CD4-positive, alpha-beta T cell (primary cell): ENCODE results near the gene ABLIM2. TPM values are rescaled to one million over a fixed set of nuclear protein-coding genes. Genes with fewer than 3 reads are reported as not detected.

Experiments
- ATAC-seq: fragments of 200-7000 bp; cut with Tn5 transposase; one replicate; pipeline ENCODE4 v1.10.0; 2022; ENCODE audit warnings: mild to moderate bottlenecking; ENCODE audit not compliant: poor library complexity
- CTCF ChIA-PET: fragments of 350-600 bp; sonication (Branson Sonifier 250); formaldehyde crosslinking; loops from one replicate; lab custom pipeline; 2021; ENCODE audit warnings: antibody characterized with exemption, inconsistent platforms; lab: Charles Lee
- POLR2A ChIA-PET: fragments of 350-600 bp; sonication (Branson Sonifier 250); formaldehyde crosslinking; loops from one replicate; lab custom pipeline; 2021; ENCODE audit warnings: antibody characterized with exemption, inconsistent platforms; lab: Charles Lee
- DNase-seq, 14 experiments: peaks; one replicate each; pipeline ENCODE4 v3.0.0-alpha.2; 2013 to 2020; ENCODE audit warnings: mixed read lengths in 2 of 14
- H3K27ac ChIP-seq, 2 donors: one replicate each; pipeline versions ENCODE4 v1.5.1 to v1.7.0; 2013; ENCODE audit warnings: low read length in 2 of 2, low read depth in 1 of 2, mild to moderate bottlenecking in 1 of 2
- H3K27me3 ChIP-seq, 2 experiments: 1 replicate in 1 of 2; 2 replicates in 1 of 2; pipeline versions ENCODE4 v1.6.1 to v1.7.0; 2013; ENCODE audit warnings: low read length in 2 of 2, control low read depth in 1 of 2, mild to moderate bottlenecking in 1 of 2, moderate library complexity in 1 of 2; ENCODE audit not compliant: insufficient read depth in 2 of 2, control insufficient read depth in 1 of 2
- H3K36me3 ChIP-seq: one replicate; pipeline ENCODE4 v1.6.1; 2013; ENCODE audit warnings: low read length, control low read depth; ENCODE audit not compliant: insufficient read depth
- H3K4me1 ChIP-seq: one replicate; pipeline ENCODE4 v1.6.1; 2013; ENCODE audit warnings: low read length, control low read depth; ENCODE audit not compliant: insufficient read depth
- H3K4me3 ChIP-seq: one replicate; pipeline ENCODE4 v1.5.1; 2013; ENCODE audit warnings: mild to moderate bottlenecking, low read length, moderate library complexity
- H3K9me3 ChIP-seq, 2 experiments: 1 replicate in 1 of 2; 2 replicates in 1 of 2; pipeline versions ENCODE4 v1.6.1 to v1.7.0; 2013; ENCODE audit warnings: low read length in 2 of 2, mild to moderate bottlenecking in 2 of 2, control low read depth in 1 of 2, moderate library complexity in 1 of 2; ENCODE audit not compliant: control insufficient read depth in 1 of 2, insufficient read depth in 1 of 2
- H3K27ac Mint-ChIP-seq: one replicate; pipeline ENCODE4 v1.8.0; 2020; ENCODE audit warnings: mixed read lengths
- H3K27me3 Mint-ChIP-seq: one replicate; pipeline ENCODE4 v1.8.0; 2021; ENCODE audit warnings: mixed read lengths
- H3K36me3 Mint-ChIP-seq: one replicate; pipeline ENCODE4 v1.8.0; 2021; ENCODE audit warnings: low read depth, mixed read lengths
- H3K4me1 Mint-ChIP-seq: one replicate; pipeline ENCODE4 v1.8.0; 2021; ENCODE audit warnings: low read depth, mixed read lengths
- H3K4me3 Mint-ChIP-seq: one replicate; pipeline ENCODE4 v1.8.0; 2020; ENCODE audit warnings: mild to moderate bottlenecking, mixed read lengths
- H3K9me3 Mint-ChIP-seq: one replicate; pipeline ENCODE4 v1.8.0; 2020; ENCODE audit warnings: mixed read lengths
- intact Hi-C, 2 experiments: fragments of 100-400 bp; cut with DNase I in 1 of 2; cut with micrococcal nuclease in 1 of 2; formaldehyde crosslinking; loops; one replicate each; pipeline versions ENCODE4 v1.15.1 to v1.9.0; 2023 to 2025; cut with DNase I, micrococcal nuclease
- total RNA-seq, 174 experiments: library from RNA in 2 of 174; stranded (reverse) in 2 of 174; gene quantifications; one replicate each; pipeline ENCODE4 v1.2.3 and lab custom pipeline; 2021 to 2026
- TF ChIP-seq, protein P1 (sequence below): fragments of 200-600 bp; IDR thresholded peaks from one replicate; pipeline ENCODE4 v1.8.0; 2022; ENCODE audit warnings: antibody characterized with exemption, mild to moderate bottlenecking

The ABLIM2 gene
- total RNA-seq, 2 experiments from 2014 or later = 2.5 to 2.7 TPM

DNA sequence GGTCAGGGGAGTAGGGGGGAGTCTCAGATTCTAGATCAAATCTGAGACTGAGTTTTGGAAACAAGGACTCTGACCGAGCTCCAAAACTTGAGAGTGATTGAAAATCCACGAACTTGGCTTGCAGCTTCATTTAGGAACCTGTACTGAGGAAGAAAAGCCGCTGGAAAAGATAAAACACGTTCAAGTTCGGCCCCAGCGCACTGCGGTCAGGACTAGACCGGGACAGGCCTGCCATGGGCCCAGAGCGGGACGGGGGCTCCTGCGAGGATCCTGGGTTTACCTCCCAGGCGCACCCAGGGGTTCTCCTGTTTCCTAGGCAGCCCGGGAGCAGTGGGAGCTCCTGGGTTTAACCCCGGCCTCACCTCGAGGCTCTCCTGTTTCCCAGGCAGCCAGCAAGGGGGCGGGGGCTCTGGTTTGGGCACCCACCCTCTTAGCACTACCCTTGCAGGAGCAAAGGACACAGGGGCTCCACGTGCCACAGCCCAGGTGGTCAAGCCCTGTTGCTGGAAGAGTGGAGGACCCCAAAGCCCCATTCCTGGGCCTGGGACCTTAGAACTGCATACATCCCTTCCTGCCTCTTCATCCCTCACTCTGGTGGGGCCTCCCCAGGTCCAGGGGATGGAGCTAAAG lies 74.5 kb downstream of the ABLIM2 start:
- POLR2A ChIA-PET = no interaction called here
- Mint-ChIP-seq H3K36me3 (no peaks in the 10 kb centered on the region), H3K4me1 (no peaks in the 10 kb centered on the region), H3K27me3 (no peaks in the 10 kb centered on the region), H3K9me3 (no peaks in the 10 kb centered on the region), H3K4me3 (no peak overlapping the region), H3K27ac (no peak overlapping the region)
- no peaks in the 10 kb centered on the region for H3K4me1 ChIP-seq
- ATAC-seq (no peak), DNase-seq (no peak)
- no peaks in the 10 kb centered on the region for H3K9me3 ChIP-seq
- no peak overlapping the region for H3K27ac ChIP-seq
- H3K4me3 ChIP-seq = no peak overlapping the region
- H3K36me3 ChIP-seq = no peaks in the 10 kb centered on the region
- CTCF ChIA-PET = no interaction called here
- intact Hi-C loops = no loop called here
- TF ChIP-seq, protein P1, sequence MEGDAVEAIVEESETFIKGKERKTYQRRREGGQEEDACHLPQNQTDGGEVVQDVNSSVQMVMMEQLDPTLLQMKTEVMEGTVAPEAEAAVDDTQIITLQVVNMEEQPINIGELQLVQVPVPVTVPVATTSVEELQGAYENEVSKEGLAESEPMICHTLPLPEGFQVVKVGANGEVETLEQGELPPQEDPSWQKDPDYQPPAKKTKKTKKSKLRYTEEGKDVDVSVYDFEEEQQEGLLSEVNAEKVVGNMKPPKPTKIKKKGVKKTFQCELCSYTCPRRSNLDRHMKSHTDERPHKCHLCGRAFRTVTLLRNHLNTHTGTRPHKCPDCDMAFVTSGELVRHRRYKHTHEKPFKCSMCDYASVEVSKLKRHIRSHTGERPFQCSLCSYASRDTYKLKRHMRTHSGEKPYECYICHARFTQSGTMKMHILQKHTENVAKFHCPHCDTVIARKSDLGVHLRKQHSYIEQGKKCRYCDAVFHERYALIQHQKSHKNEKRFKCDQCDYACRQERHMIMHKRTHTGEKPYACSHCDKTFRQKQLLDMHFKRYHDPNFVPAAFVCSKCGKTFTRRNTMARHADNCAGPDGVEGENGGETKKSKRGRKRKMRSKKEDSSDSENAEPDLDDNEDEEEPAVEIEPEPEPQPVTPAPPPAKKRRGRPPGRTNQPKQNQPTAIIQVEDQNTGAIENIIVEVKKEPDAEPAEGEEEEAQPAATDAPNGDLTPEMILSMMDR = no peak
- no peaks in the 10 kb centered on the region for H3K27me3 ChIP-seq

DNA sequence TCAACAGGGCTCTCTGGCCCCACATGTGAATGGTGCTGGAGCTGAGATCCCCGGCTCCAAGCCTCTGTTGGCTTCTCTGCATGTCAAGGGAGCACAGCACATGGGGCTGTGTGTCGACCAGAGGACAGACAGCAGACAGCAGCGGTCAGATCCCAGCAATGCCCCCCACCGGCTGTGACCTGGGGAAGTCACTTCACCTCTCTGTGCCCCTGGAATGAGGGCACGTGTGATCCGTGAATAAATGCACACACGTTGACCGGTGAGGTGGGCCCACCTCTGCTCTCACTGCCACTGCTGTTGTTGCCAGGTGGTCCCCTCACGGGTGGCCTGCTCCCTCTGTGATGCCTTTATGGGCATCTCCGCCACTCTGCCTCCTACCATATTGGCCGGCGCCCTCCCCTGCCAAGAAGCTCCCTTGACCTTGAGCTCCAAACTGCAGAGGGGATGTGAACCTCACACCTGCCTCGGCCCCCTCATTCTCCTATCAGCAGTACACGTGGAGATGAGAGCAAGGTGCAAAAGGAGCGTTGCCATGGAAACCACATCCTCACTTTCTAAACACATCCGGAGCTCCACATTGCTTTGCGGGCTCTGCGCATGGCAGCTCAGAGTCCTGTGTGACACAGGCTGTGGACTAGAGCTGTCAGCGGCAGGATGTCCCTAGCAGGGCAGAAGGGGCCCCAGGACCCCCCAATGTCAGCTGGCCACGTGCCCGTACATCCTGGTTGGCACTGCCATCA lies 75.4 kb downstream of the ABLIM2 start:
- ChIA-PET CTCF (no interaction called here), POLR2A (no interaction called here)
- Mint-ChIP-seq H3K36me3 (no peaks in the 10 kb centered on the region), H3K27ac (no peak overlapping the region), H3K9me3 (no peaks in the 10 kb centered on the region), H3K4me3 (no peak overlapping the region), H3K4me1 (no peaks in the 10 kb centered on the region), H3K27me3 (no peaks in the 10 kb centered on the region)
- Histone ChIP-seq H3K27me3 (no peaks in the 10 kb centered on the region), H3K4me1 (no peaks in the 10 kb centered on the region), H3K27ac (no peak overlapping the region), H3K36me3 (no peaks in the 10 kb centered on the region), H3K4me3 (no peak overlapping the region), H3K9me3 (no peaks in the 10 kb centered on the region)
- TF ChIP-seq, protein P1 = no peak
- intact Hi-C loops = no loop called here
- peak in 1 of 14 experiments; percentile 4 for DNase-seq
- ATAC-seq = no peak

DNA sequence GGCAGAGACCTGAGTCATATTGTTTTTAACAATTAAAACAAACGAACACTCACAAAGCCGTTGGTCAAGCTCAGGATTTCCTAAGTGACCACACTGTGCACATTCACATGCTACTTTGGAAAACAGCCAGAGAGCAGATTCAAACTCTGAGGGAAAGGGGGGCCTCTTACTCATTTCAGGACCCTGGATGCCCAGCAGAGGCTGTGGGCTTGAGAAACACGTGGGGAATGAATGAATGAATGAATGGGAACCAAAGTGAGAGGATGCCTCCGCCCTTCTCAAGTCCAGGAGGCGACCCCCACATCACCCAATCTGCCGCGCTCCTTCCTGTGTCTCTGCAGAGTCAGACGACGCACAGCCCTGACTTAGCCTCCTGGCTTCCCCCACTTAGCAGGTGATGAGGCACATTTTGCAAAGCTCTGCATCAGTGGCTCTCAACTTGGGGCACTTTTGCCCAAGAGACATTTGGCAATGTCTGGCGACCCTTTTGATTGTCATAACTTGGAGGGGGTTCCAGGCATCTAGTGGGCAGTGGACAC lies 76.0 kb downstream of the ABLIM2 start:
- Histone ChIP-seq H3K4me3 (no peak overlapping the region), H3K27me3 (no peaks in the 10 kb centered on the region), H3K36me3 (no peaks in the 10 kb centered on the region), H3K4me1 (no peaks in the 10 kb centered on the region), H3K9me3 (no peaks in the 10 kb centered on the region), H3K27ac (no peak overlapping the region)
- no peak overlapping the region for H3K27ac Mint-ChIP-seq
- H3K27me3 Mint-ChIP-seq = no peaks in the 10 kb centered on the region
- POLR2A ChIA-PET = no interaction called here
- CTCF ChIA-PET = no interaction called here
- ATAC-seq = no peak
- H3K4me1 Mint-ChIP-seq = no peaks in the 10 kb centered on the region
- H3K4me3 Mint-ChIP-seq = no peak overlapping the region
- no peaks in the 10 kb centered on the region for H3K9me3 Mint-ChIP-seq
- intact Hi-C loops = no loop called here
- H3K36me3 Mint-ChIP-seq = no peaks in the 10 kb centered on the region
- TF ChIP-seq, protein P1 = no peak
- DNase-seq = no peak
